OCI-LY3 (cell line): ENCODE measurements around the gene GABRG3.

ENCODE experiments used
- CTCF ChIP-seq: fragments of 200-600, 300-600 bp; sonication (generic); IDR thresholded peaks from 2 replicates; pipeline ENCODE4 v1.5.1; 2014; ENCODE audit warnings: antibody characterized with exemption, low read length, low read depth
- EZH2phosphoT487 ChIP-seq: fragments of 200-600 bp; shearing (Covaris generic); IDR thresholded peaks from 2 replicates; pipeline ENCODE4 v1.6.1; 2018; ENCODE audit warnings: antibody characterized with exemption, mixed run types, low read depth

- no peak for TF ChIP-seq CTCF
- TF ChIP-seq EZH2phosphoT487 = no peak
These were observed 603.6 kb downstream of the GABRG3 start for GRCh38 chr15:27574541-27575054.
